ENCODE measurements around the gene URB1. TPM values are rescaled to one million over a fixed set of nuclear protein-coding genes. Genes with fewer than 3 reads are reported as not detected.

URB1 gene
- polyA plus RNA-seq, 2 of the 4 experiments (the other 2 are of a cell fraction), result 8.7 to 10.1 TPM

- TF ChIP-seq CHD2 (IDR thresholded peaks at IDR 0.05; ENCODE audit: low read length, partially characterized antibody) (no peak), EHF (CRISPR knock-in tag; IDR thresholded peaks at IDR 0.05) (no peak), MAZ (IDR thresholded peaks at IDR 0.05; ENCODE audit: borderline replicate concordance, low read depth, low read length) (no peak), NPAS2 (CRISPR knock-in tag; IDR thresholded peaks at IDR 0.05; ENCODE audit: borderline replicate concordance) (no peak)
These were observed 63.0 kb downstream of the URB1 start (continued) for GRCh38 chr21:32329776-32330175.

GRCh38 chr21:32329331-32329730 lies 63.5 kb downstream of the URB1 start:
- no peak for DNase-seq (ENCODE audit: low read depth in 1 of 2, low spot score in 1 of 2)
- TF ChIP-seq RFX5 (IDR thresholded peaks at IDR 0.05), result no peak
- no peak for TF ChIP-seq ZNF302 (CRISPR knock-in tag; IDR thresholded peaks at IDR 0.05)
- no peak for TF ChIP-seq TFCP2L1 (CRISPR knock-in tag; IDR thresholded peaks at IDR 0.05)
- TF ChIP-seq ELK1 (IDR thresholded peaks at IDR 0.05; ENCODE audit: low read depth, low read length), result no peak
- no peak for TF ChIP-seq MAZ (IDR thresholded peaks at IDR 0.05; ENCODE audit: borderline replicate concordance, low read depth, low read length)
- TF ChIP-seq RCOR1 (IDR thresholded peaks at IDR 0.05; ENCODE audit: low read depth, low read length), result no peak
- TF ChIP-seq USF2 (IDR thresholded peaks at IDR 0.05), result no peak
- no peak for TF ChIP-seq ZFP36 (IDR thresholded peaks at IDR 0.05; ENCODE audit: borderline replicate concordance, partially characterized antibody)
- TF ChIP-seq TP53 (CRISPR knock-in tag; IDR thresholded peaks at IDR 0.05), result no peak
- TF ChIP-seq NR3C1 (IDR thresholded peaks at IDR 0.05), result no peak
- no peak for TF ChIP-seq MYC (IDR thresholded peaks at IDR 0.05; ENCODE audit: borderline replicate concordance, low read length)
- TF ChIP-seq EHMT2 (IDR thresholded peaks at IDR 0.05; ENCODE audit: low read depth), result no peak
- TF ChIP-seq CEBPB (IDR thresholded peaks at IDR 0.05), result no peak
- TF ChIP-seq HDAC2 (IDR thresholded peaks at IDR 0.05), result no peak
- no peak for TF ChIP-seq CBX8 (IDR thresholded peaks at IDR 0.05)
- no peak for TF ChIP-seq HES2 (IDR thresholded peaks at IDR 0.05)
- TF ChIP-seq BHLHE40 (IDR thresholded peaks at IDR 0.05; ENCODE audit: low read depth, low read length), result no peak
- ATAC-seq, result no peak
- Histone ChIP-seq H3K9me3 (no peaks in the 10 kb centered on the region), H3K4me3 (no peak overlapping the region), H3K4me2 (no peak overlapping the region), H3K27ac (no peak overlapping the region), H3K4me1 (no peaks in the 10 kb centered on the region)
- POLR2A ChIA-PET, result no interaction called here
- FAIRE-seq, result no peak
- CTCF ChIA-PET, result no interaction called here
- WGBS (ENCODE audit: missing lambda C conversion rate), result 100% methylated on average over 2 of the region's 2 CpGs

- Histone ChIP-seq H3K9me3 (no peaks in the 10 kb centered on the region), H3K27ac (no peak overlapping the region), H3K4me3 (no peak overlapping the region), H3K4me1 (no peaks in the 10 kb centered on the region; the same call in 2 of the 3 replicates), H3K4me2 (no peak overlapping the region)
- CTCF ChIA-PET, result no interaction called here
- DNase-seq (ENCODE audit: low read depth in 1 of 2, low spot score in 1 of 2) (no peak), ATAC-seq (no peak), FAIRE-seq (no peak)
- POLR2A ChIA-PET, result no interaction called here
- 92% methylated on average over 3 of the region's 3 CpGs for WGBS (ENCODE audit: missing lambda C conversion rate)
- TF ChIP-seq EHMT2 (IDR thresholded peaks at IDR 0.05; ENCODE audit: low read depth) (no peak), EHF (CRISPR knock-in tag; IDR thresholded peaks at IDR 0.05) (no peak), CBX2 (IDR thresholded peaks at IDR 0.05; ENCODE audit: borderline replicate concordance, low read depth) (no peak), FOSB (CRISPR knock-in tag; IDR thresholded peaks at IDR 0.05) (no peak), GATA3 (IDR thresholded peaks at IDR 0.05; ENCODE audit: borderline replicate concordance) (no peak), EP300 (IDR thresholded peaks at IDR 0.05) (no peak), CEBPB (IDR thresholded peaks at IDR 0.05) (no peak), HMGXB4 (CRISPR knock-in tag; IDR thresholded peaks at IDR 0.05; ENCODE audit: borderline replicate concordance) (no peak), HOXA7 (CRISPR knock-in tag; IDR thresholded peaks at IDR 0.05) (no peak), MAX (IDR thresholded peaks at IDR 0.05) (no peak), MYC (IDR thresholded peaks at IDR 0.05; ENCODE audit: borderline replicate concordance, low read length) (no peak), BCL3 (IDR thresholded peaks at IDR 0.05) (no peak), ATOH8 (CRISPR knock-in tag; IDR thresholded peaks at IDR 0.05; ENCODE audit: low read depth) (no peak), ELK1 (IDR thresholded peaks at IDR 0.05; ENCODE audit: low read depth, low read length) (no peak), NFE2L2 (conservative IDR thresholded peaks at IDR 0.05; ENCODE audit: low read length) (no peak)
These were observed 64.2 kb downstream of the URB1 start for GRCh38 chr21:32328595-32328994.

Measured in A549 (cell line).